NCI-H510A treated with DMSO at 0.1 percent for 48 hours (cell line): Measurements from ENCODE around the gene BCL2L1.

ENCODE experiments used
- DNase-seq: peaks from one replicate; lab custom pipeline; 2025; lab: John Stamatoyannopoulos, UW

BCL2L1 gene

GRCh38 chr20:31691646-31692275, 30.9 kb downstream of the BCL2L1 start:
- DNase-seq = no peak

- no peak for DNase-seq
These were observed 32.5 kb downstream of the BCL2L1 start for GRCh38 chr20:31690124-31690666.

DNA sequence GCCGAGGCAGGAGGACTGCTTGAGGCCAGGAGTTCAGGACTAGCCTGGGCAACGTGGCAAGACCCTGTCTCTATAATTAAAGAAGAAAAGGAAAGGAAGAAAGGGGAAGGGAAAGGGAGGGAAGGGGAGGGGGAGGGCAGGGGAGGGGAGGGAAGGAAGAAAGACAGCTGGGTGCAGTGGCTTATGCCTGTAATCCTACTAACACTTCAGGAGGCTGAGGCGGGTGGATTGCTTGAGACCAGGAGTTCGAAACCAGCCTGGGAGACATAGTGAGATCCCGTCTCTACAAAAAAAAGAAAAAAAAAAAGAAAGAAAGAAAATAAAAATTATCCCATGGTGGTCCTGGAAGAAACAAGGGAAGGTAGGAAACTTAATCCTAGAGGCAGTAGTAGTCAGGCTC, 33.5 kb downstream of the BCL2L1 start:
- no peak for DNase-seq

- no peak for DNase-seq
These were observed 34.9 kb downstream of the BCL2L1 start for GRCh38 chr20:31687777-31688176.

DNA sequence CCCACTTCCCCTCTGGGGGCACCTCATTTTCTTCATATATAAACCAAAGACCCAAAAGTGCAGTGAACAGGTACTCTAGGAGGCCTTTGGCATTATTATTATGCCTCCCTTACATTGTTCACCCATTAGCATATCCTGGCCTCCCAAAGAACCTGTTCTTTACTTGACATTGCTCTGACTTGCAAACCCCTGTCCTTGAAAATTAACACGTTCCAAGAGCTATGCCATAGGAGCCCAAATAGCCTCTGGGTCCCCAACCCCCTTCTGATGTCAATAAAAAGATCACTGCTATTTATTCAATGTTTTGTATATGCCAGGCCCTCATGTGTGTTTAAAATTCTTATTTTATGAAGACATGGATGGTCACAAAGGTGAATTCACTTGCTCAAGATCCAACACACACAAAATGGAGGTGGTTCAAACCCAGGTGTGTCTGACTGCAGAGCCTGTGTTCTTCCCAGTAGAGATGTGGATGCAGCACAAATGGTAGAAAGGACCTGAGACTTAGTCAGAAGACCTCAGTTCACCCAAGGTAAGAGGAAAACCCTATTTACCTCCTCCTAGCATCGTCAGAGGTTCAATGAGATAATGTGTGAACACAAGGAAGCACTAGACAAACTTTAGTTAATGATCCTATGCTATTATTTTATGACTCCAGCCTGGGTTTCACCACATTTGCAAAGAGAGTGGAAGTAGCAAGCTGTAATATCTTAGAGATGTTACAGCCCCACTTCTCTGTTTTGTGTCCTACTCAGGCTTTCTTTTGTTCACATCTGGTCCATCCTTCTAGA, 36.6 kb downstream of the BCL2L1 start:
- no peak for DNase-seq

DNA sequence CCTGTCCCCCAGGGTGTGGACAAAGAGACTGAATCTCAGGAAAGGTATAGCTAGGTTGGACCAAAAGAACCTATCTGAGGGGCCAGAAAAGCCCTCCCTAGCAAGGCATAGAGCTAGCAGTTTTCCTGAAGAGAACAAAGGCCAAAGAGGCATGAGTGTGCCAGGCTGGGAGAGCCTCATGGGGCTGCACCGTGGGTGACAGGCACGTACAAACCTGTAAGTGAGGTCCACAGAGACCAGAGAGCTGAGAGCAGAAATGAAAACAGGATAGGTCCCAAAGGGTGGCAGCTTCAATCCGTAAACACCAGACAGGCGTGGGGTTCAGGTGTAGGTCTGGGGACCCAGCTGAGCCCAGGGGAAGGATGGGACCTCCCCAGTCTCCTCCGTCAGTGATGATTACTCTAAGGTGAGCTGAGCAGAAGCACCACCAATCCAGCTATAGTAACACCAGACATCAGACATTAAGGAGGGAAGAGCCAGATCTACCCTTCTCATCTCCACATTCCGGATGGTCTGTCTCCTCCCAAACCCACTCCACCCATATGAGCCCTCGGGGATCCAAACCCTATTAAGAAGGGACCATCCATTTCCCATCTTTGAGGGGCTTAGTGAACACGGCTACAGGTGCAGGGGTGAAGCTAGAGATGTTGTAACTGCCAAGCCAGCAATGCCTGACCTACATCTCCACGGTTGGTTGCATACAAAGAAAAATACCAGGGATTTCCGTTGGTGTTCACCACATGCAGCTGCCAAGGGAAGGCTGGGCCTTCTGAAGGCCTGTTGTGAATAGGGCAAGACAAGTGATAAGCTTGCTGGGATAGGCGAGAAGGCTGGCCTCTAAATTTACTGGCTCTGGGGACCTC, 38.3 kb downstream of the BCL2L1 start:
- DNase-seq = peak; percentile 54

DNA sequence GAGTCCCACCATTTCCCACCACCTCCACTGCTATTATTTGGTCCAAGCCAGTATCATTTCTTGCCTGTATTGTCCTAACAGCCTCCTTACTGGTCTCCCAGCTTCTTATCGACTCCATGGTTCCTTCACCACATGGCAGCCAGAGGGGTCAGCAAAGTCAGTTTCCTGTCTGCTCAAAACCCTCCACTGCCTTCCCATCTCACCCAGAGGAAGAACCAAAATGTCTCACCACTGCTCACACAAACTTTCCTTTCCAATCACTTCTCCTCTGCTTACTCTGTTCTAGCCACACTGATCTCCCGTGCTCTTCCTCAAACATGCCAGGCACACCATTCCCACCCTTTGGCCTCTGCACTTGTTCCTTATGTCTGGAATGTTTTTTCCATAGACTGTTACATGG, 39.7 kb downstream of the BCL2L1 start:
- no peak for DNase-seq

GRCh38 chr20:31682352-31682751, 40.3 kb downstream of the BCL2L1 start:
- no peak for DNase-seq

DNA sequence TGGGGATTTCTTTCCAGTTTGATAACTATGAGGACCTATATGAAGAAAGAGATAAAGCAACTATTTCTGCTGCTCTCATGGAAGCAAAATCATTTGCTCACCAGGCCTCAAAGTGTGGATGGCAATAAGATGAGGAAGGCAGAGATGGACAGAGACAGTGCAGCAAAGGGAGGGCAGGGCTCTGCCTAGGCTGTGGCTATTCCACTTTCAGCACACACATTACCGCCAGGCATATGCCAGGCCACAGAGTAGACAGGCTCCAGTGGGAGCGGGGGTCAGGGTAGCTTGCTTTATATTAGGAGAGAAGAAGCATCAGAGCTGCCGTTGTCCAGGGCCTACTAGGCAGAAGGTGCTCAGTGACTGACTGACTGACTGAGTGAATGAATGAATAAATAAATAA, 40.9 kb downstream of the BCL2L1 start:
- no peak for DNase-seq

DNA sequence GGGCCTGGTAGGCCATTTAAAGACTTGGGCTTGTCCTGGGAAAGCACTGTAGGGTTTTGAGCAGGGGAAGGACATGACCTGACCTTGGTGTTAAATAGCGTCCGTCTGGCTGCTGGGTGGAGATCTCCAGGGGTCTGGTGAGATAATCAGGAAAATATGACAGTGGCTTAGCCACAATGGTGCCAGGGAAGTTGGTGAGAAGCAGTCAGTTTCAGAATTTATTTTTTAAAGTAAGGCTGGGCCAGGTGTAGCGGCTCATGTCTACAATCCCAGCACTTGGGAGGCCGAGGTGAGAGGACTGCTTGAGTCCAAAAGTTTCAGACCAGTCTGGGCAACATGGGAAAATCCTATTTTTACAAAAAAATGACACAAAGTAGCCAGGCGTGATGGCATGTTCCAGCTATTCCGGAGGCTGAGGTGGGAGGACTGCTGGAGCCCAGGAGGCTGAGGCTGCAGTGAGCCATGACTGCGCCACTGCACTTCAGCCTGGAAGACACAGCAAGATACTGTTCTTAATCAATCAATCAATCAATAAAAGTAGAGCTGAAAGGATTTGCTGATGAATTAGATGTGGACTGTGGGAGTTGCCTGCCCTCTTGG, 41.4 kb downstream of the BCL2L1 start:
- DNase-seq = no peak

- no peak for DNase-seq
These were observed 42.2 kb downstream of the BCL2L1 start for GRCh38 chr20:31680286-31681127.

DNA sequence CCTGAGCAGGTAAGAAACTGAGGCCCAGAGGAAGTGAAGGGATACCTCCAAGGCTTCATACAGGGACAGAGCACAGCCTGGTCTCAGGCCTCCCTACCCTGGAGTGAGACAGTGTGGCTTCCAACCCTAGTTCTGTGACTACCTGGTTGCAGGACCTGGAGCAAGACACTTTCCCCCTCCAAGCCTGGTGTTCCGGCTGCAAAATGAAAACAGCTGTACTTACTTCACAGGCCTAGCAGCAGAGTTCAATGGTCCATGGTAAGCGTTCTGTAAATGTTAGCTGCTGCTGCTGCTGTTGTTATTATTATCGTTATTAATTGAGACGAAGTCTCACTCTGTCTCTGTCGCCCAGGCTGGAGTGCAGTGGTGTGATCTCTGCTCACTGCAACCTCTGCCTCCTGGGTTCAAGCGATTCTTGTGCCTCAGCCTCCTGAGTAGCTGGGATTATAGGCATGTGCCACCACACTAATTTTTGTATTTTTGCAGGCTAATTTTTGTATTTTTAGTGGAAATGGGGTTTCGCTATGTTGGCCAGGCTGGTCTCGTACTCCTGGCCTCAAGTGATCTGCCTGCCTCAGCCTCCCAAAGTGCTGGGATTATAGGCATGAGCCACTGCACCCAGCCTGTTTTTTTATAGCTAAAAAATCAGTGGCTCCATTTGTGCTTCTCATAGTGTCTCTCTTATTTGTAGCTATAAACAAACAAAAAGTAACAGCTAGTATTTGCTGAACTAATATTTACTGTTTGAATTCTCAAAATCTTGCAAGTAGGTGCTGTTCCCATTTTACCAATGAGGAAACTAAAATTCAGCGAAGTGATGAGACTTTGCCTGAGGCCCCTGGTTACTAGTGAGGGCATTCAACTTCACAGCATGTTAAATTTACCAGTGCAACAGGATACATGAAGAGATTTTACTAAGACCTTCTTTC, 43.0 kb downstream of the BCL2L1 start:
- no peak for DNase-seq

GRCh38 chr20:31678389-31679356, 44.0 kb downstream of the BCL2L1 start:
- no peak for DNase-seq

DNA sequence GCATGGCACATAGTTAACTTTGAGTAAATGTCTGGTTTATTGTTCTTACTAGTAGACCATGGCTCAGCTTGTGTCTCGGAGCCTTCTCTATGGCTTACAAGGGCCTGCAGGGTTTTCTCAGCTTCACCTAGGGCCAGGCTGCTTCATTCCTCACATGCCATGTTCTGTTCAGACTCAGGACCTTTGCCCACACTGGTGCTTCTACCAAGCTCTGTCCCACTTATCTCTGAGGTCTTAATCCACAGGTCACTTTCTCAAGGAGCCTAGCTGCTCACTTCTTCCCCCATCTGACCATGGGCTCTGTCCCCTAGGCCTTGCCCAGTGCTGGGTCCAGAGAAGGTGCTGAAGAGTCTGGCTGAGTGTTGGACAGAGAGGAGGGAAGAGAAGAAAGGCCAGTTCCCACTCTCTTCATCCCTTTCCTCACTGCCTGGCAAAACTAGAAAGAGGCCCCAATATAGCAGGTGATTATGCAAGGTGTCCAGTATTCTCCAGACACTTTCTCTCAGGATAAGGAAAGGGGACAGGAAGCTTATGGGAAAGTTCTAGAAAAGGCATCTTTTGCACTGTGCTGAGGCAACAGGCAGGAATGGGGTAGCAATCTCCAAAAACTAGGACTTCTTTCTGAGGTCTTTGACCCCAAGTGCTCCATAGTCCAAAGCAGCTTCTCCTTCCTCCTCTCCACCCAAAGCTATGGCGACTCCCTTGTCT, 45.0 kb downstream of the BCL2L1 start:
- no peak for DNase-seq

DNA sequence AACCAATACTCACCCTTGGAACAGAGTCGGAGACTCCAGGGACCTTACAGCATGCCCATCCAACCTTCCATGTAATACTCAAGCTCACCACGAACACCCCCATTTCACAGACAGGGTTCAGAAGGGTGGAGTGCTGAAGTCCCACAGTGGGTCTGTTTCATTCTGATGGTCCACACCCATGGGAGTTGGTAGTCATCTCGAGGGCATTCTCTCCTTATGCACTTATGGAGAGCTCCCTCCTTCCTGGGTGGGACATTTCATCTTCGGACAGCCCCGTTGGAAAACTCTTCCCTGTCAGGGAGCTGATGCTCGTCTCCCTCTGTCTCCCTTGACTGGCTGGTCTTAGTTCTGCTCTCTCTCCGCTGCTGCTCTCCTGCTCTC, 46.1 kb downstream of the BCL2L1 start:
- no peak for DNase-seq

DNA sequence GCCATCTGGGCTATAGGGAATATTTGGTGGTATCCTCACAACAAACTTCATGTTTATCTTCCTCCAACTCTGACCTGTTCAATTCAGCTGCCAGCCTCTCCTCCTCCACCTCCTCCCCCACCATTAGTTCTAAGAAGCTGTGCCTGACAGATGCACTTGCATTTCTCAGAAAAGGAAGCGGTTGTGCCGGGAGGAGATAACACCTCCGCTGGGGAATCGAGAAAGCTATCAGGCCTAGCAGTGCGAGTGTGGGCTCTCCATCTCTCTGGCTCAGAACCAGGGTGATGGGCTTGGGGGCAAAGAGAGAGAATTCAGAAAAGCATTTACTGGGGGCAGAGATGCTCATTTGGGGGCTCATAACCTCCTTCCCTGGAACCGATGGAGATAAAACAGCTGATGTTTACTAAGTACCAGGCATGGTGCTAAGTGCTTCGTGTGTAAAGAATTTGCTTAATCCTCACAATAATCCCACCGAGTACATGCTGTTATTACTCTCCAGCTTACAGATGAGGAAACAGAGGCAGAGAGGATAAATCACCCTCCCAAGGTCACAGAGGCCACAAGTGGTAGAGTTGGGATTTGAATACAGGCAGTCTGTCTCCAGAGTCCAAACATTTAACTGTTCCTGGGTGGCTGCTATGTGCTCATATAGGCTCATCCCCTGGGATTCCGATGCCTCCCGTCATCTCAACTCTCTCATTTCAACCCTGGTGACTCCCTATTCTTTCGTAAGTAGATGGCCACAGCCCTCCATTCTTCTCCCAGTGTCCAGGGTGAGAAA, 46.6 kb downstream of the BCL2L1 start:
- no peak for DNase-seq
